Measurements from ENCODE around the gene PLD1.
"Not testable (repeated sequence)": the region's sequence is repeated elsewhere in the genome, so short reads cannot be mapped to it uniquely, and the experiment has no call there.

PLD1 gene

DNA sequence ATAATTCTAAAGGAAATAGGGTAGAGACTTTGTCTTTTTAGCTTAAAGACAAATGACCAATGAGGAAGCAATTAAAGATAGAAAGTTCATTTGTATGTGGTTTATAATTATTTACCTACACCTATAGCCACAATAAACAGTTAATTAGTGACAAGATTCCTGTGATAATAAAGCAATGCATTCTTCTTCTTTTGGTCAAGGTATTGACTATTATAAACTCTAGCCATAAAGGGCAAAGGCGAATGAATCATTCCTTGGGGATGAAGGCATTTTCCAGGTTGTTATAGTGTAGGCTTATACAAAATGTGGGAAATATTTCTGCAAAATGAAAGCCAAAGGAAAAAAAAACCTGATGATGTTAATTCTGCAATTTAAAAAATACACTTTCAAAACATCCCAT lies 115.4 kb downstream of the PLD1 start:
- DNase-seq, result no peak

DNA sequence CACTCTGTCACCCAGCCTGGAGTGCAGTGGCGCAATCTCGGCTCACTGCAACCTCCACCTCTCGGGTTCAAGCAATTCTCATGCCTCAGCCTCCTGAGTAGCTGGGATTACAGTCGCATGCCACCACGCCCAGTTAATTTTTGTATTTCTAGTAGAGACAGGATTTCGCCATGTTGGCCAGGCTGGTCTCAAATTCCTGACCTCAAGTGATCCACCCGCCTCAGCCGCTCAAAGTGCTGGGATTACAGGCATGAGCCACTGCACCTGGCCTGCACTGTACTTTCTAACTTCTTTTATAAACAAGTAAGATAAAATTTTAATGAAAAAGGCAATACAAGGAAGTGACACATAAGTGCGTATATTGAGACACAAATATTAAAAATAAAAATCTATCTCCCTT lies 117.7 kb downstream of the PLD1 start:
- not testable (repeated sequence) for DNase-seq

DNA sequence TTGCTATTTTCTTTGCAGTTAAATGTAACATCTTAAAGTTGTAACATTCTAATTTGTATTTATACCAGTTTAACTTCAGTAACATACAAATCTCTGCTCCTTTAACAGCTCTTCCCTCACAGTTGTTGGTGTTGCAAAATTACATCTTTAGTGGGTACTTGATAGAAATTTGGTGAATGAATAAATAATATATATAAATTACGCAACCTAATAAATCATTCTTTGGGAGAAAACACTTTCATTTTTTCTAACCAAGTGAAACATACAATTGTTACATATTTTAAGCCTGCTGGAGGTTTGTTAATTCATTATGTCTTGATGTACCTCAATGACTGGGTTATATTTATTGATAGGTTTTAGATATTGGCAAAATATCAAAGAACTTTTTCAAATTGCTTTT lies 118.8 kb downstream of the PLD1 start:
- DNase-seq, result no peak

DNA sequence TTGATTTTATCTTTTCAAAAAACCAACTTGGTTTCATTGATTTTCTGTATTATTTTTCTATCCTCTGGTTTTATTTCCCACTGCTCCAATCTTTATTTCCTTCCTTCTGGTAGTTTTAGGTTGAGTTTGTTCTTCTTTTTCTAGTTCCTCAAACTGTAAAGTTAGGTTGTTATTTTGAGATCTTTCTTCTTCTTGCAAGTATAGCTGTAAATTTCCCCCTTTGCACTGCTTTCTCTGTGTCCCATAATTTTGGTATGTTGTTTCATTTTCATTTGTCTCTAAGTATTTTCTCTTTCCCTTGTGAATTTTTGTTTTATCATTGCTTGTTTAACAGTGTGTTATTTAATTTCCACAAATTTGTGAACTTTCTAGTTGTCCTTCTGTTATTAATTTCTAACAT lies 120.0 kb downstream of the PLD1 start:
- no peak for DNase-seq

DNA sequence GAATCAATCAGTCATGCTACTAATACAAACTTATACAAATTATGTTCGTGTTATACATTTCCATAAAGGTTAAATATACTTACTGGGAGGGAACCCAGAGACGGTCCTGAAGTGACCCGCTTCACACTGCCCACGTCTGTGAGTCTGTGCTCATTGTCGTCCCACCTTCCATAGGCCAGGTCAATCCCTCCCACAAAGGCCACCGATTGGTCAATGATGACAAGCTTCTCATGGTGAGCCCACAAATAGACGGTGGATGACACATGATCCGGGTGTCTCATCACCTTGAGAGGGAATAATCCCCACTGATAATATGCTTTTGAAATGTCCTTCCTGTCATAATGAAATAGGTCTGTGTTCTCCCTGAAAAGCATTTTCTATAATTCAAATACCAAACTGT lies 121.7 kb downstream of the PLD1 start:
- no peak for DNase-seq

DNA sequence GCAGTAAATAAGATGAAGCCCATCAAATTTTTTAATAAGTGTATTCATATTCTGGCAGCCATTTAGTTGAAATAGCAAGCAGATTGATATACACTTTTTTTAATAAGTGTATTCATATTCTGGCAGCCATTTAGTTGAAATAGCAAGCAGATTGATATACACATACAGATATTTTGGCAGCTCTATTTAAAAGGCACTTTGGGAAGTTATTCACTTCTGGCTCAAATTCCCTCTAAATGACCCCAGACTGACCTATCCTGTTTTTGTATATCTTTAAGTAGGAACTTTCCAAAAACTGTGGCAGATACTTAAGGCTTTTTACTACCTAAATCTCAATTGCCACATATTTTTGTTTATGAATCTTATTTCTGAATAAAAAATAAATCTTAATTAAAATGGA lies 122.3 kb downstream of the PLD1 start:
- no peak for DNase-seq

DNA sequence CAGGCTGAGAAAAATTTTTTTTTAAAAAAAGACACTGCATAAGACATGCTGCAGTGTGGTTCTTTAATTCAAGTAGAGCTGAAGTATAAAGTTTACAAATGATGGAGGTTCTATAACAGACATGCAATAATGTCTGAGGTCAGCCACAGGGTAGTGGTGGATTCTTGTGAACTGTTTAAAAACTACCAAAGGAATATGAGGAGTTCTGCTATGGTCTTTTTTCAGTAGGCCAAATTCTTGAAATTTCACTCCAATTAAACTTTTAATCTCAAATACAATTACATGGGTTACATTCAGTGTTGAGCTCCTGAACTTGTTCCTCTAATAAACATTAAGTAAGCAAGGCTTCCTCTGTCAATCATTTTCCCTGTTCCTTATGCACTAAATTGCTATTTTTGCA lies 122.7 kb downstream of the PLD1 start:
- no peak for DNase-seq

DNA sequence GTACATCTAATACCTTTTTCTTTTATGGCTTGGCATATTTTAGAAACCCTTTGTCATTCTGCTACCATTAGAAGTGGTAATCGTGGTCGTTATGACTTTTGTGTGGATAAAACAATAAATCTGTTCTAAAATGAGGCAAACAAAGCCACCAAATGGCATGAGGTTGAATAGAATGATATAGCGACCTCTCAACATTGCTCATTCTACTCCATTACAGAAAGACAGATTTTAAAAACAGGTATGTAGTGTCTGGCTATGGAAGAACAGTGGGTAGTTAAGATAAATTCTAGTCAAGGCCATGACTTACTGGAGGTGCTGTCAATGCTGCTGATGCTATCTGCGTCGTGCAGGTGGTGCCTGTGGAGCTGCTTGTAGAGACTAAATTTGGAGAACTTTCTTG lies 123.2 kb downstream of the PLD1 start:
- DNase-seq, result no peak

DNA sequence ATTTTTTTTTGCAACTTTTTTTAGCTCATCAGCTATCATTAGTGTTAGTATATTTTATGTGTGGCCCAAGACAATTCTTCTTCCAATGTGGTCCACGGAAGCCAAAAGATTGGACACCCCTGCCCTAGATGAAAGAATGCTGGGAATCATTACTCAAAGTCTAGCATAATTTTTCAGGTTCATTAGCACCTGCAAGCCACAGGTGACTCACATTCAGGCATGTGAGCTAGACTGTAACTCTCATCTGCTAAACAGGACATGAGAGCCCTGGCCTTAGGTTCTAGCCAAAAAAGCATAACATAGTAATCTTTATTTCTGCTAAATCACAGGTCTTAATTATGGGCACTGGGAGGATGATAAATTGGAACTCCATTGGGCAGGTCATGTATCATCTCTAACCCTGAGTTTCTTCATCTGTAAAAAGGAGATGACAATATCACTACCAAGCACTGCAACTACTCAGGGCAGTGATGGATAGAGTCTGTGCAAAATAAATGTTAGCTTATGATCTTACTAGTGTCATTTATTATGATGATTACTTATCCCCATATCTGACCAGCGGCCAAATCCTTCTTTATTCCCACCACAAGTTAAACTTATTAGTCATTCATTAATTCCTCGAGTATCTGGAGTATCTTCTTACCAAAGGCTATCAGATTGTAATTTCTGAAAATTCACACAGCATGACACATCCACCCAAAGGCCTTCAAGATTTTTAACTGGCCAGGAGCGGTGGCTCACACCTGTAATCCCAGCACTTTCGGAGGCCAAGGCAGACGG lies 125.0 kb downstream of the PLD1 start:
- no peak for DNase-seq

DNA sequence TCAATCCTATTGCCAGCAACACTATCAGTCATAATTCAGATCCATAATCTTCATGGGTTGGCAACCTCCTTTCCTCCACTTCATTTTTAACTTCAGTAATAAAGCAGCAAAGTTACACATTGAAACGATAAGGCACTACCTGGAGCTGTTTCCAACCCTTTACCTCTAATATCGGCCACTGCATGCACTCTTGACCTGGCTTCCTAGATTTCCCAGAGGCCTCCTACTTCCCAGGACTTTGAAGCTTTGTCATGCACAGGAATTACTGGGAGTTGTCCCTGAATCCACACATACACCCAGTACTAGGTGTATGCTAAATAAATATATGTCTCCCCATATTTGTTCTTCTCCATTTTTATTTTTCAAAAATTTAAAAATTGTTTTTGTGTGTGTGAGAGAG lies 126.1 kb downstream of the PLD1 start:
- DNase-seq, result no peak

DNA sequence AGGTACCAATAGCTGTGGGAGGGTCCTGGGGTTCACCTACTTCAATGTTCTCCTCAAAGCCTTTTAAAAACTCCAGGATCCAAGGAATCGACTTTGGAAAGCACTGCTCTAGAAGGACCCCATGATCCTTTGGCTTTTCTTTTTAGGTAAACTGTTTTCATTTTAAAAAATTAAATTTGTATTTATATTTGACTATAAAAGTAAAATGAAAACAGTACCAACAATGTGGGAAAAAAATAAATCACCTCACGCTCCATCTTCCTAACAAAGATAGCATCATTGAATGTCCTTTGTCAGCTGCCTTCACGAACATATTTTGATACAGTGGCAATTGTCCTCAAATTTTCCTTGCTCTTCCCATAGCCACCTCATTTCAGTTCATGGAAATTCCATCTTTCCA lies 127.5 kb downstream of the PLD1 start:
- no peak for DNase-seq

DNA sequence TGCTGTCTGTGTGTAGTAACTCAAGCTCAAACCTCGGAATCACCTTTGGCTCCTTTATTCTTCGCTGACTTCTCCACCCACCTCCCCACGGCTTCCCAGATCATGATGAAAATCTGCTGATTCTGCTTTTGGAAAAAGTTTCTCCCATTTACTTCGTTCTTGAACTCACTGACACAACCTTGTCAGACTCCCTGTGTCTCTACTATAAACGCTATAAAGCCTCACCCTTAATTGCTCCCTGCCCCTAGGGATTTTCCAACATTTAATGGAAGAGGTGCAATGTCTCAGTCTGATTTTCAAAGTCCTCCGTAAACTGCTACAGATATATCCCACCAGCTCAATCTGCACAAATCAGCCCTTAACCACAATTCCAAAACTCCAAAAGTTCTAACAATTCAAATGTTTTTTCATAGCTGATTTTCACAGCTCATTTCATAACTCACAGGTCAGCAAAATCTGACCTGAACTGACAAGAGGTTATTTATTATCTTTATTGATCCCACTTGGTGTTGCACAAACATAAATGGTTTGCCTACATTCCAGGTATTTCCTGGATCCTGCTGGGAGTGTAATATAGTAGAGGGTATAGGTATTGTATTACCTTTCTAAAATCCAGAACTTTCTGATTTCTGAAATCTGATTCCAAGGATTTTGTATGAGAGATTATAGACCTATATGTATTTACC lies 129.4 kb downstream of the PLD1 start:
- DNase-seq, result no peak

DNA sequence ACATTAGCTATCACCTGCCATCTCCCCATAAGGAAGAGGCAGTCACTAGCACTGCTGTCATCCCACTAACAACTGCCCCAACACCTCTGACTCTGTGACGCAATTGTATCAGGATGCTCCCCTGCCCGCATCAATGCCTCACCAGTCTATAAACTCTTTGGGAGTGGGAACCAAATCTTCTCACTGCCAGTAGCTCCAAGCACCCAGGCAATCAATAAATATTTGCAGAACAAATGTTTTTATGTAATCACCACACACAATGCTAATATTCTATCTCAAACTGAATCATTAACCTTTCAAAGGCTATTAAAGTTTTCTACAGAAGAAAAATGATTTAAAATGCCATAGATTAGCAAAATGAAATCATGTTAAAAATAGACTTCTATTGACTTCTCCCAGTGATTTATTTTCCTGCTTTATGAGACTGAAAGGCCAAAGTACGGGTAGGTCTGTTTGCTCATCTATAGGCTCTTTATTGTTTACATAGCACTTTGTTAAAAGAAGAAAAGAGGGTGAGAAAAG lies 131.3 kb downstream of the PLD1 start:
- DNase-seq, result no peak

DNA sequence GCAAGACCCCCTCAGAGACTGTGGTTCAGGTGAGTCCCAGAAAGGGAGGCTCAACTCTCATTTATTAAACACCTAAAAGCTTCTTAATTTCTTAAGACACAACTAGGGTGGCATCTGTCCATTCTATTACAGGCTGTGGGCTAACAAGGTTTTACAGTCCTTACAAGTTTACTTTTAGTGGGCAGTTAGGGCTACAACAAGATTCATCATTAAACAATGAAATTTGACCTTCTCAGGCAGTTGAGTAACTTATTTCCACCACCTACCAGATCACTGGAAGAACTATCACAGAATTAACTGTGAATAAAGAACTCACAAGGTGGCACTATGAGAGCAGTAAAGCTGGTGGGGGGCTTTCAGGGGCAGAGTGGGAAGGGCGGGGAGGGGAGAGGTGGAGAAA lies 132.6 kb downstream of the PLD1 start:
- DNase-seq, result no peak

DNA sequence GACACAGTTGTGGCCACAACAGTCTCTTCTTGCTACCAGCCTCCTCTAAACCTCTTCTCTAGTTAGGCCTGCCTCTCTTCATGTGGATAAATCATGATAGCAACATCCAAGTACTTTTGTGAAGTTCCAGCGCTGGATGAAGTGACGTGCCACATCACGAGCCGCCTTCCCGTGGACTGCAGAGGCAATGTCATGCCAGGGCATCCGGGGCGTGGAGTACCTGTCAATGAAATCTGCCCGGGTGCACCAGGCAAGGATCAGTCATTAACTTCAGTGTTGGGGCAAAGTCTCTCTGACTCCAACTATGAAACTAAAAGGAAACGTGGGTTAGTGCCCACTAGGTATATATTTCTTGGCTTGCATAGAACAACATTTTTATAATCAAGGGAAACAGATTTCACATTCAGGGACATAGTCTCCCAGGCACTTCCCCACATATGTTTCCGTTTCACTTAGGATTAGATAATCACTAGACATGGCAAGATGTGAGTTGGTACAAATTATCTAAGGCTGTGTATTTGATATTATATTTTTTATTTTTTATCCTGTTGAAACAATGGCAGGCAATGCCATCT lies 133.6 kb downstream of the PLD1 start:
- DNase-seq, result no peak

DNA sequence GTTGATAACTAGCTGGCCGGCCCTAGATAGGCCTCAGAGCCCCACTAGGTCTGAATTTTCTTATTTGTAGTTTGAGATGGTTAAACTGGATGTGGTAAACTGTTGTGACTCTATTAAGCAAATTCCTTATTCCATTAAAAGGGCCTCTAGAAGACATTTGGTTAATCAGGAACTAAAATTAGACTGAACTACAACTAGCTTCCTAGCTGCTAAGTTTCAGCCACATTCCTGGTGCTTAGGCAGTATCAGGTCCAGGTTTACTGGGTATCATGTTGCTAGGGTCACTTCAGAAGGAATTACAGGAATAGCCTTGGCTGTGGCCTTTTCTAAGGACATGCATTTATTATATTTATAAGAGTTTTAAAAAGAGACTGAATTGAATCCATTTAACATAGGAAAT lies 136.3 kb downstream of the PLD1 start:
- DNase-seq, result no peak

DNA sequence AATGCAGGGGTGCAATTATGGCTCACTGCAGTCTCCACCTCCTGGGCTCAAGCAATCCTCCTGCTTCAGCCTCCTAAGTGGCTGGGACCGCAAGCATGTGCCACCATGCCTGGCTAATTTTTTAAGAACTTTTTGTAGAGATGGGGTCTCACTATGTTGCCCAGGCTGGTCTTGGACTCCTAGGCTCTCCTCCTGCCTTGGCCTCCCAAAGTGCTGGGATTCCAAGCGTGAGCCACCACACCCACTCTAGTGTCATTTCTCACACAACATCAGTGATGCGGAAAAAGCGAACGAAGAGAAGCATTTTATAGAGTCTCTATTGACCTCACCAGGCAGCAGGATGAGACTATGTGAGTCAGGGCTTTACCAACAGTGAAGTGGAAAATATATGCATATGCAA lies 137.7 kb downstream of the PLD1 start:
- DNase-seq, result no peak

DNA sequence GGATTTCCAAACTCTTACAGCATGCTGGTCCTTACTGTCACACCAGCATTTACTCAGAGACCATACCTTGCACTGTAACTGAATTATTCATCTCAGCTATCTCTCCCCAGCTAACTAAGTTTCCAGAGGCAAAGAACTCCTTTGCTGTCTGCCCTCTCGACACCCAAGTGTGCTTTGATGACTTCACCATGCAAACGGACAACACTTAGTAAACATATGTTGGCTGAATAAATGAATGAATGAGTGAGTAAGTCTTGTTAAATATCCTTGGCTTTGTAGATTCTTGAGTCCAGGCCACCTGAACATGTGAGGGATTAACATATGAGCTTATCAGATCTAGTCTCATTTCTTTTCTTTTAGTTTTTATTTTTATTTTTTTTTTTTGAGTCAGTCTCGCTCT lies 138.2 kb downstream of the PLD1 start:
- DNase-seq, result no peak

DNA sequence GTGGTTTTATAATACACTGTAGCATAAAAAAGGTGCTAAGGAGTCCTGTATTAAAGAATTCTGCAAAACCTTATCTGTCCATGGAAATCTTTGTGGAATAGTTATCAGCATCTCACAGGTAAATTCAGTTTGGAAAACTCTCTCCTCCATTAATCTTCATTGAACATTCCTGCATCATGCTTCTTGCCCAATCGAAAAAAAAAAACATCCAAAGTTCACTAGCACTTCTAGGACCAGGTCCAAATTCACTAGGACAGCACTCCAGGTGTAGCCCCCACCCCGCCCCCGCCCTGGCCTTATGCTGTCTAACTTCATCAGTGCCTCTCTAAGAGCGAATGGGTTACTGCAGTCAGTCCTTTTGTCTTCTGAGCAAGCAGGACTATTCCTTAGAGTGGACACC lies 138.6 kb downstream of the PLD1 start:
- DNase-seq, result no peak

DNA sequence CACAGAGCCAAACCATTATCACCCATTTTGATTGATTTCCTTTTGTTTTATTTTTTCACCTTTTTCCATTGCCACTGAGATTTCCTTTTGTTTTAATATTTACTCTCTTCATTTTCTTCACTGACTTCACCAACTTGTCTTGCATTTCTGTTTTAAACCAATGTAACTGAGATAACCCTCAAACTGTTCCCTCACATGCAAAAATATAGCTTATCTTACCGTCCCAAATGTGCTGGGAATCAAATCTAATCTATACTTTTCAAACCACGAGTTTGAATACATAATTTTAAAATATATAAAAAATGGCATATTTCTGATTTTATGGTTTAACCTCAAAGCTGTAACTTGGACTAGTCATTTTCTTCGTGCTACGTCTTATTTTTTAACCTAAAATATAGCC lies 143.8 kb downstream of the PLD1 start:
- DNase-seq, result no peak

DNA sequence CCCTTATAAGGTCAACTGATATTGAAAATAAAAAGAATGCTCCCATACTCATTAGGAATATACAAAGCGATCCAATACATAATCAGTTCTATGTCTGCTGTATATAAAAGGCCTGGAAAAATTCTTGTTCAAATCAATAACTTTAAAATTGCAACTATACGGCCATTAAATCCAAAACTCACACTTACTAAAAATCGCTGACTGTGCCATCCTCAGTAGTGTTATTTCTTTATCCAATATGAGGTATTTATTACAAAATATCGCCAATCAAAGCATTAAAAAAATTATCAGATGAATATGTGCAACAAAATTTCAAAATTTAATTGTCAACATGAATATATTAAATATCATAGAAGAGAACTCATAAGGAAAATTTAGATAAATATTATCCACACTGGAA lies 146.5 kb downstream of the PLD1 start:
- no peak for DNase-seq

DNA sequence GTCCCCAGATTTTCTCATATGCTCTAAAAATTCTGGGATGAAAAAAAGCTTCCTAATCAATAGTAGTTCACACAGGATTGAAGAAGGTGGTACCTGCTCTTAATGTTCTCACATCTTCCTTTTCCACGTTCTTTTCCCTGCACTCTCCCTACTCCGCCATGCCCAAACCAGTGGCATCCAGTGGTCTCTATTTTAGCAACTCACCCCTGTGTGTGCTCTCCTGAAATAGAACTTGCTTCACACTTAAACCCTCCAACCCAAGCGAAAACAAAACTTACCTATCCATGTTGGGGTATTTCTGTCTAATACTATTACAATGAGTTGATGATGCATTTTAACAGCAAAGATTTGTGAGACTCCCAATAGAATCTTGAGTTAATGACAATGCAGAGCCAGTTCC lies 148.8 kb downstream of the PLD1 start:
- DNase-seq, result no peak

DNA sequence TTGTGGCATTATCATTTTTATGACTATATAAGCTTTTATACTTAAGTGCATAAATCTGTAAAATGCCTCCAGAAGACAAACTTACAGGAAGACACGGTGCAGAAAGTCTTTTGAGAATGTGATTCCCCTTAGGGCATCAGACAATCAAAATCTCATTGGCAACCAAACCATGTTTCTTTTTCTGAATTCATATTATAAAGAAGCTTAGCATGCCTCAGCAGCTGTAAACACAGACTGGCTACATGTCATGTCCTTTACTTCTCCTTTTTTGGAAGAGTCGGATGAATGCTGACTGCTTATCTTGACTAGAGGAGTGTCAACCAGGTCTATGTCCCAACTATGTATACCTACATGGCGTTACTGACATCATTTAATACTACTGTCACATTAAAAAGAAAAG lies 150.1 kb downstream of the PLD1 start:
- no peak for DNase-seq

DNA sequence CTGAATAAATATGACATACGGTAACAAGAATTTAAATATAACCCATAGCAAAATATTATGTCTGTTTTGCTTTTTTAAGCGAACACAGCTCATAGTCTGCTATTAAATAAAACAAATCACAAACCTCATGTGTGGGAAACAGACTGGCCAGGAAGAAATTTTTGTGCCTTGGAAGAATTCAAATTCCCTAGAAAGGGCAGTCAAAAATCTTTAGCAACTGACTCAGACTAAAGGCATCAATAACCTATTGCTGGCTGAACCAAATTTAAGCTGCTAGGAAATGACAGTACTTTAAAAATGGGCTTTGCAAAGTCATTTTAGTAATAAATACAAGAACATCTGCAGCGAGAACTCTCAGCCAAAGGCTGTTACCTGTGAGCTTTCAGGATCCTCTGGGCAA lies 151.4 kb downstream of the PLD1 start:
- no peak for DNase-seq

Data from NCI-H2171 treated with DMSO at 0.1 percent for 48 hours (cell line).